Hepatic stellate cell (primary cell): ENCODE data around the gene BAAT.

Source experiments
- DNase-seq: peaks from one replicate; pipeline ENCODE4 v3.0.0; 2011; ENCODE audit warnings: low spot score

Gene BAAT

GRCh38 chr9:101315112-101315450 lies 69.7 kb downstream of the BAAT start:
- DNase-seq = no peak

GRCh38 chr9:101312661-101313060 lies 72.1 kb downstream of the BAAT start:
- DNase-seq = no peak

DNA sequence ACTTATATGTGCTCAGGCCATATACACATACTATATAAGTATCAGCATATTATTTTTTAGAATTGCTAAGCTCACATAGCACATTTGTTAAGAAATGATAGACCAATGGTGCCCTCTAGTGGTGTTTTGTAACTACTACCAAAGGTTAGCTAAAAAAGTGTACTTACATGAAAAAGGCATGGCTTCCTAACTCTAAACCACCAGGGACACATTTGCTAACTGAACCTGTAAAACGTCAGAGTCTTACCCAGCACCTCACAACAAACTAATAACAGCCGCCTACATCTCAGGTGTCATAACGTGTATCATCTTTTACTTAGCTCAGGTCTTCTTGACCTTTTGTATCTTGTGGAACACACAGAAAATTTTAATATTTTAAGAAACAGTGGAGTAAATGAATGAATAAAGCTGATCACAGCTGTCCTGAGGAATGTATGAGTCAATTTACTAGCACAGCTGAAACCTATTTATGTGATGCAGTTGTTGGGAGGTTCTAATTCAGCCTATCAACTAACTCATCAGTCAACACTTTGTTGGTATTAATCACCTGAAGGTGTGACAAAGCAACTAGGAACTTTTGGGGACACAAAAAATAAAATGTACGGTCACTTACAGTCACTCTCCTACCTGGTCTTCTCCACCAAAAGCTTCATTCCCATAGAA lies 72.9 kb downstream of the BAAT start:
- peak; percentile 29 for DNase-seq

GRCh38 chr9:101311191-101311590 lies 73.6 kb downstream of the BAAT start:
- DNase-seq = no peak
